Measurements from ENCODE around the gene OR52N5. TPM values are rescaled to one million over a fixed set of nuclear protein-coding genes. Genes with fewer than 3 reads are reported as not detected.

Gene OR52N5
- not detected in 5 replicates for total RNA-seq (2022; extraction: Qiagen RNA extraction)

GRCh38 chr11:5783255-5783654, at the start of gene OR52N5:
Gene OR52N5 (minus strand): TSS chr11:5783355. CDS start chr11:5778634, 4,721 bp downstream.

GRCh38 chr11:5808500-5809121, 25.5 kb upstream of the OR52N5 start, which contains the start of gene OR52N2:
Gene OR52N2 (plus strand): TSS chr11:5808924. CDS start chr11:5820336, 11,412 bp downstream.

GRCh38 chr11:5791165-5791564, 8.0 kb upstream of the OR52N5 start, which contains the start of gene OR52N1:
Gene OR52N1 (minus strand): TSS chr11:5791265. CDS start chr11:5788816, 2,449 bp downstream.

GRCh38 chr11:5753943-5754342, 29.2 kb downstream of the OR52N5 start, which contains the start of gene OR52N4:
Gene OR52N4 (plus strand): TSS chr11:5754243. CDS start chr11:5754741, 498 bp downstream.

GRCh38 chr11:5736396-5736795, 46.8 kb downstream of the OR52N5 start, which contains the start of gene OR56B1:
Gene OR56B1 (plus strand): TSS chr11:5736448. CDS start chr11:5736517, 69 bp downstream.

Other genes with a start within 250 kb of the OR52N5 start
- gene OR52H1, start 234.8 kb downstream of the OR52N5 start, total RNA-seq (2022; extraction: Qiagen RNA extraction) = not detected in 5 replicates
- not detected in 5 replicates for gene OR52B6, start 202.5 kb downstream of the OR52N5 start, total RNA-seq (2022; extraction: Qiagen RNA extraction)
- gene TRIM6, start 186.7 kb downstream of the OR52N5 start, total RNA-seq (2022; extraction: Qiagen RNA extraction) = 10.4 to 13.1 TPM (median 12.8 TPM) in 5 replicates
- gene TRIM34, start 158.4 kb downstream of the OR52N5 start, total RNA-seq (2022; extraction: Qiagen RNA extraction) = 2.8 to 4.3 TPM (median 3.7 TPM) in 5 replicates
- 10.9 to 13.7 TPM (median 12.0 TPM) in 5 replicates for gene TRIM5, start 98.3 kb downstream of the OR52N5 start, total RNA-seq (2022; extraction: Qiagen RNA extraction)
- gene TRIM22, start 93.6 kb downstream of the OR52N5 start, total RNA-seq (2022; extraction: Qiagen RNA extraction) = 0.44 to 1.0 TPM (median 0.81 TPM) in 5 replicates
- not detected in 5 replicates for gene OR56B1, start 46.9 kb downstream of the OR52N5 start, total RNA-seq (2022; extraction: Qiagen RNA extraction)
- gene OR52N4, start 29.1 kb downstream of the OR52N5 start, total RNA-seq (2022; extraction: Qiagen RNA extraction) = not detected in 5 replicates
- gene OR52N1, start 7.9 kb upstream of the OR52N5 start, total RNA-seq (2022; extraction: Qiagen RNA extraction) = not detected in 5 replicates
- gene OR52N2, start 25.6 kb upstream of the OR52N5 start, total RNA-seq (2022; extraction: Qiagen RNA extraction) = not detected in 5 replicates
- not detected in 5 replicates for gene OR52E6, start 58.5 kb upstream of the OR52N5 start, total RNA-seq (2022; extraction: Qiagen RNA extraction)
- not detected in 5 replicates for gene OR52E8, start 74.3 kb upstream of the OR52N5 start, total RNA-seq (2022; extraction: Qiagen RNA extraction)
- not detected in 5 replicates for gene OR52E4, start 97.3 kb upstream of the OR52N5 start, total RNA-seq (2022; extraction: Qiagen RNA extraction)
- gene OR52E5, start 109.9 kb upstream of the OR52N5 start, total RNA-seq (2022; extraction: Qiagen RNA extraction) = not detected in 5 replicates
- gene OR56A3, start 158.9 kb upstream of the OR52N5 start, total RNA-seq (2022; extraction: Qiagen RNA extraction) = not detected in 5 replicates
- not detected in 5 replicates for gene OR56A5, start 185.1 kb upstream of the OR52N5 start, total RNA-seq (2022; extraction: Qiagen RNA extraction)
- gene OR52L1, start 203.6 kb upstream of the OR52N5 start, total RNA-seq (2022; extraction: Qiagen RNA extraction) = not detected in 5 replicates
- gene OR56A4, start 223.6 kb upstream of the OR52N5 start, total RNA-seq (2022; extraction: Qiagen RNA extraction) = not detected in 5 replicates
- not detected in 5 replicates for gene OR56A1, start 247.4 kb upstream of the OR52N5 start, total RNA-seq (2022; extraction: Qiagen RNA extraction)

All from A549 treated with CORT108297 at 1 μM for 4 hours (cell line).